Heart left ventricle (tissue), 16 donors: ENCODE data around the gene TRIOBP. TPM values are rescaled to one million over a fixed set of nuclear protein-coding genes. Genes with fewer than 3 reads are reported as not detected.

Experiments
- ATAC-seq, 4 donors: fragments of 200-7000 bp; cut with Tn5 transposase; one replicate each; pipeline ENCODE4 v1.9.1; 2020 to 2022; ENCODE audit warnings: moderate library complexity in 4 of 4, mild to moderate bottlenecking in 3 of 4, moderate number of reproducible peaks in 1 of 4
- DNase-seq, 5 donors: peaks; one replicate each; pipeline ENCODE4 v3.0.0-alpha.2; 2020
- H3K27ac ChIP-seq, 12 donors: fragments of 200-600 bp; sonication (generic) in 4 of 12; one replicate each; pipeline versions ENCODE4 v1.5.0 to v1.8.0; 2016 to 2022; ENCODE audit warnings: mild to moderate bottlenecking in 2 of 12
- H3K27me3 ChIP-seq, 9 donors: fragments of 200-600 bp; sonication (generic) in 2 of 9; one replicate each; pipeline versions ENCODE4 v1.5.1 to v1.8.0; 2016 to 2022; ENCODE audit warnings: mild to moderate bottlenecking in 3 of 9
- H3K36me3 ChIP-seq, 9 donors: fragments of 200-600 bp; sonication (generic) in 2 of 9; one replicate each; pipeline versions ENCODE4 v1.5.0 to v1.8.0; 2018 to 2022; ENCODE audit warnings: mild to moderate bottlenecking in 2 of 9
- H3K4me1 ChIP-seq, 12 donors: fragments of 200-600 bp; sonication (generic) in 4 of 12; one replicate each; pipeline versions ENCODE4 v1.5.0 to v1.8.0; 2016 to 2022; ENCODE audit warnings: mild to moderate bottlenecking in 3 of 12
- H3K4me3 ChIP-seq, 12 donors: fragments of 200-600 bp; sonication (generic) in 4 of 12; one replicate each; pipeline versions ENCODE4 v1.5.0 to v1.8.0; 2017 to 2022; ENCODE audit warnings: mild to moderate bottlenecking in 9 of 12, moderate library complexity in 4 of 12
- H3K9me3 ChIP-seq, 12 donors: fragments of 200-600 bp; sonication (generic) in 4 of 12; one replicate each; pipeline versions ENCODE4 v1.5.0 to v1.8.0; 2016 to 2022; ENCODE audit warnings: mild to moderate bottlenecking in 1 of 12
- POLR2A ChIP-seq, 2 donors: fragments of 450-650 bp; IDR thresholded peaks; one replicate each; pipeline ENCODE4 v1.6.1; 2017; ENCODE audit warnings: antibody characterized with exemption in 2 of 2, mild to moderate bottlenecking in 2 of 2, moderate library complexity in 2 of 2
- WGBS, 4 donors: extraction: QIAGEN DNeasy Blood & Tissue Kit in 2 of 4; methylation state at CpG; one replicate each; pipeline versions ENCODE4 v1.1.5 to v1.1.7; 2013 to 2018; 5-methylcytosine and 5-hydroxymethylcytosine counted together
- intact Hi-C, 10 donors: fragments of 100-400 bp; cut with DNase I; formaldehyde crosslinking; loops; one replicate each; pipeline versions ENCODE4 v1.11.1 to v1.14.2; 2022
- polyA plus RNA-seq, 2 donors: library from polyadenylated mRNA; stranded (reverse); fragments of 200-250 nt; gene quantifications; one replicate each; pipeline ENCODE4 v1.2.3, GENCODE V29; 2013
- total RNA-seq, 9 donors: library from RNA; depleted of rRNA in 2 of 9; stranded (reverse); fragments of >200 nt in 2 of 9; fragmentation: NEBNext Ultra II Directional in 3 of 9; extraction: Animal tissue kit (Norgen Biotek cat#: 25700) in 3 of 9; gene quantifications; one replicate each; pipeline versions ENCODE4 v1.1.0 to v1.2.4, GENCODE V29; 2016 to 2023
- TF ChIP-seq, protein P1 (sequence below), 12 donors: fragments of 200-600 bp; sonication (generic) in 4 of 12; IDR thresholded peaks; one replicate each; pipeline versions ENCODE4 v1.5.0 to v1.8.0; 2018 to 2022; ENCODE audit warnings: antibody characterized with exemption in 12 of 12, mild to moderate bottlenecking in 5 of 12
- donor health status: ischemic (EF 13 %, LVEDD 7.1; RV severe dilation, severe dysfunction).
- donor health status: healthy with polysubstance abuse.
- donor health status: DM: no; HTN: yes; CAD: no.
- donor health status: DM: no; HTN: no; CAD: no.
- donor health status: ischemic (EF 25% LVEDD 6.9; RV normal size, moderate dysfunction).
- donor health status: ischemic (EF 25% LVEDD 5.7; RV mildly dilated, moderate dysfunction).
- donor health status: healthy.
- donor health status: DM: yes; HTN: yes; CAD: no.
- donor health status: ischemic (EF 35%, LVEDD 5.7; RV mildly dilated, moderate dysfunction).
- donor health status: nonischemic (EF 11% LVEDD 7.7; RV severe dilation, severe dysfunction).
- donor health status: DM: yes; HTN: yes; CAD: no.
- donor health status: PGD.
- donor health status: ischemic (EF 29% LVEDD 5.4; RV normal size, mild dysfunction).
- donor health status: nonischemic (EF 23%, LVEDD 6.1; RV moderate dilation, normal function).

TRIOBP gene
- total and polyA plus RNA-seq, 11 donors: 54.9 to 147 (median 94.7) TPM

DNA sequence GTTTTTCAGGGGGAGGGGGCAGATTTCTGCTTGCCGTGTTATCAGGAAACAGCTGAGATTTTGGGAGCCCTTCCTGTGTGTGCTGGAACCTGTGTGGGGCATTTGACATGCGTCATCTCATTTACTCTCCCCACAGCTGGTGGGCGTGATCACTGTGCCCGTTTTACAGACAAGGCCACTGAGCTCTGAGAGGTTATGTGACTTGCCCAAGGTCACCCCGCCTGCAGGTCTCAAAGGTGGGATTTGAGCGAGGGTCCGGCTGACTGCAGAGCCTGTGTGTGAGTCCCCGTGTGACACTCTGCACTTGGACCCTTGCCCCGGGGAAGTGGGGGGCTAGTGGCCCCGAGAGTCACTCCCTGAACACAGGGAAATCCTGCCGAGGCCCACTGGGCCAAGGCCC is 62.4 kb downstream of the TRIOBP start:
- ATAC-seq: no peak
- Histone ChIP-seq H3K4me1 (peaks cover 0 to 7% (median 3%) of the 10 kb centered on the region in 12 donors), H3K27ac (no peak overlapping the region), H3K4me3 (no peak overlapping the region), H3K9me3 (no peaks in the 10 kb centered on the region), H3K27me3 (no peaks in the 10 kb centered on the region), H3K36me3 (peaks cover 0 to 100% (median 93%) of the 10 kb centered on the region in 9 donors)
- TF ChIP-seq, protein P1, sequence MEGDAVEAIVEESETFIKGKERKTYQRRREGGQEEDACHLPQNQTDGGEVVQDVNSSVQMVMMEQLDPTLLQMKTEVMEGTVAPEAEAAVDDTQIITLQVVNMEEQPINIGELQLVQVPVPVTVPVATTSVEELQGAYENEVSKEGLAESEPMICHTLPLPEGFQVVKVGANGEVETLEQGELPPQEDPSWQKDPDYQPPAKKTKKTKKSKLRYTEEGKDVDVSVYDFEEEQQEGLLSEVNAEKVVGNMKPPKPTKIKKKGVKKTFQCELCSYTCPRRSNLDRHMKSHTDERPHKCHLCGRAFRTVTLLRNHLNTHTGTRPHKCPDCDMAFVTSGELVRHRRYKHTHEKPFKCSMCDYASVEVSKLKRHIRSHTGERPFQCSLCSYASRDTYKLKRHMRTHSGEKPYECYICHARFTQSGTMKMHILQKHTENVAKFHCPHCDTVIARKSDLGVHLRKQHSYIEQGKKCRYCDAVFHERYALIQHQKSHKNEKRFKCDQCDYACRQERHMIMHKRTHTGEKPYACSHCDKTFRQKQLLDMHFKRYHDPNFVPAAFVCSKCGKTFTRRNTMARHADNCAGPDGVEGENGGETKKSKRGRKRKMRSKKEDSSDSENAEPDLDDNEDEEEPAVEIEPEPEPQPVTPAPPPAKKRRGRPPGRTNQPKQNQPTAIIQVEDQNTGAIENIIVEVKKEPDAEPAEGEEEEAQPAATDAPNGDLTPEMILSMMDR (IDR thresholded peaks at IDR 0.05): no peak
- no peak for TF ChIP-seq POLR2A (IDR thresholded peaks at IDR 0.05)
- 87 to 91% (median 88%) methylated on average over 7 to 11 of the region's 11 CpGs for WGBS, 4 donors
- intact Hi-C loops: loop anchor here in 1 of 10 donors (10.0 kb wide), 1 partner anchor 46 kb away; the partner anchor contains the start of gene GCAT
- DNase-seq: no peak

DNA sequence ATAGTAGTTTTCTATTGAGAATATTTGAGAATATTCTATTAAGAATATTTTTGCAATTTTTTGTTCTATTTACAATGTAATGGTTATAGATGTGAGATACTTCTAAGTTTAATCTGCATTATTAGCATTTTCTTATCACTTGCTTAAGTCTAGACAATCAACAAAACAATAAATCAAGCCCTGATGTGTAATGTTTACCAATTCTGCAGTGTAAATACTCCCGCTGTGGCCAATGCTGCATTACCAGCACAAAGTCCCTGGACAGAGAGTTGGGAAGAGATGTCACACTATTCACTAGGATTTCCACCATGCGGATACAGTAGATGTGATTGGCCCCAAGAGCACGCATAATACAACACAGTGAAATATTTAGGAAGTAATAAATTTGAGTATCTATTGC is 63.3 kb downstream of the TRIOBP start:
- Histone ChIP-seq H3K4me3 (no peak overlapping the region), H3K4me1 (peaks cover 0 to 9% (median 0%) of the 10 kb centered on the region in 12 donors), H3K9me3 (no peaks in the 10 kb centered on the region), H3K36me3 (peaks cover 0 to 100% (median 86%) of the 10 kb centered on the region in 9 donors), H3K27ac (no peak overlapping the region), H3K27me3 (no peaks in the 10 kb centered on the region)
- intact Hi-C loops: no loop called here
- ATAC-seq (no peak), DNase-seq (no peak)
- 93 to 96% (median 96%) methylated on average over 3 of the region's 3 CpGs for WGBS, 4 donors
- TF ChIP-seq, protein P1 (IDR thresholded peaks at IDR 0.05): no peak
- TF ChIP-seq POLR2A (IDR thresholded peaks at IDR 0.05): no peak

DNA sequence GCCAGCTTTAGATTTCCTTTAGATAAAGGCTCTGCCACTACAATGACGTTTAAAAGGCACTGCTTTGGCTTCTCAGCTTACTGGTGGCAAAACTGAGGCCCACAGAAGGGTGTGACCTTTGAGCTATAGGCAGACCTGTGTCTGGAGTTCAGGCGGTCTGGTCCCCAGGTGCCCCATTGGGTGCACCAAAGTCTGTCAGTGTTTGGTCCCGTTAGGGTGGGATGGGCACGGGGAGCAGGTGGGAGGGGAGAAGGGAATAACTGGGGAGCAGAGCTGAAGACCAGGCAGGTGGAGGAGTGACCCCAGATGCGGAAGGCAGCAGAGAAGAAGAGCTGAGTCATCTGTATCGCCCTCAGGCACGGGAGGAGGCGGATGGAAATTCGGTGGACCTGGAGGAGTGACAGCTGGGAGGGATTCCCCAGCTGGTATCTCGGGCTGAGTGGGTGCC is 65.6 kb downstream of the TRIOBP start:
- H3K9me3 ChIP-seq: no peaks in the 10 kb centered on the region
- WGBS, 4 donors: 74 to 82% (median 79%) methylated on average over 10 of the region's 10 CpGs
- intact Hi-C loops: no loop called here
- H3K36me3 ChIP-seq: peaks cover 0 to 99% (median 84%) of the 10 kb centered on the region in 9 donors
- no peak overlapping the region for H3K4me3 ChIP-seq
- no peaks in the 10 kb centered on the region for H3K27me3 ChIP-seq
- DNase-seq: no peak
- TF ChIP-seq, protein P1 (IDR thresholded peaks at IDR 0.05): no peak
- no peak for TF ChIP-seq POLR2A (IDR thresholded peaks at IDR 0.05)
- H3K4me1 ChIP-seq: peaks cover 0 to 12% (median 0%) of the 10 kb centered on the region in 12 donors
- H3K27ac ChIP-seq: no peak overlapping the region
- ATAC-seq: no peak

DNA sequence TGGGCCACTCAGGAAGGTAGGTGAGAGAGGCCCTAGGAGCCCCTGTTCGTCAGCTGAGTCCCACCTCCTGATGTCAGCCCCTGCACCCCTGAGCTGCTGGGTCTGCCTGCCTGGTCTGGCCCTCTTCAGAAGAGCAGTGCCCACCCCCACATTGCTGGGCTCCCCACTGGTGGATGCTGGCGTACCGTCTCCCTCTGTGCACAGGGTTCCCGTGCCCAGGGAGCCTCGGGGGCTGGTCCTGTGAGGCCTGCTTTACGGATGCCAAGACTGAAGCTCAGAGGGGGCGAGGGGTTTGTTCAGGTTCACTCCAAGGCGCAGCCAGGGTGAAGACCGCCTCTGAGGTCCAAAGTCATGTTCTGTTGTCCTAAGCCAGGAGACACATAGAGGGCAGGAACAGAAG is 66.2 kb downstream of the TRIOBP start:
- Histone ChIP-seq H3K27ac (no peak overlapping the region), H3K4me1 (peaks cover 0 to 12% (median 0%) of the 10 kb centered on the region in 12 donors), H3K27me3 (no peaks in the 10 kb centered on the region), H3K36me3 (peaks cover 0 to 99% (median 84%) of the 10 kb centered on the region in 9 donors), H3K4me3 (no peak overlapping the region), H3K9me3 (no peaks in the 10 kb centered on the region)
- TF ChIP-seq, protein P1 (IDR thresholded peaks at IDR 0.05): no peak
- no peak for TF ChIP-seq POLR2A (IDR thresholded peaks at IDR 0.05)
- DNase-seq (no peak), ATAC-seq (no peak)
- WGBS, 4 donors: 94 to 95% (median 95%) methylated on average over 9 of the region's 9 CpGs; no CpG with 5 or more reads in 1 of the 4 donors
- intact Hi-C loops: no loop called here
